GM21390 (cell line): ENCODE results near the gene SNED1.
A peak's percentile ranks its signal among the peaks of the same experiment; 100 is the strongest.

ENCODE experiments used
- ATAC-seq: cut with Tn5 transposase; IDR thresholded peaks from one replicate; pipeline ENCODE4 v1.9.1; 2021; ENCODE audit not compliant: unreplicated experiment

Gene SNED1

DNA sequence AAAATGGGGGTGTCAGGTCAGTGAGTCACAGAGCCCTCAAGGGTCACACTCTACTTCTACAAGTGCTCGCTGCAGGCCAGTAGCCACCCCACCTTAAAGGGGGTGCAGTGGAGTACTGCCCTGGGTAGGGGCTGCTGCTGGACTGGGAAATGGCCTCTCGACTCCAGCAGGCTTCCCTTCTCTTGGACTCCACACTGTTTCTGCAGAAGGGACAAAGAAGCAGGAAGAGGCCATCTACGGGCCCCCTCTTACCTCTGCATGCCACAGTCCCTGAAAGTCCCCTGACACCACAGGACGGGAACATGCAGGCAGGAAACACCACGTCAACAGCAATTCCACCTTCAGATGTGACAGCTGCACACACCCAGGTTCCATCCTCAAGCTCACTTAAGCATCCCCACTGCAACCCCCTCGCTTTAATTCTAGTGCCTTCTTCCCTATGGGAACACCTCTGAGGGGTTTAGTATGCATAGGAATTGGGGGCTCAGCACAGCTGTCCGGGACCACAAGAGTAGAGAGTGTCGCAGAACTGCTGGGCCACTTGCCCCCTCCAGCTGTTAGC is 22.3 kb downstream of the SNED1 start:
- ATAC-seq: no peak

DNA sequence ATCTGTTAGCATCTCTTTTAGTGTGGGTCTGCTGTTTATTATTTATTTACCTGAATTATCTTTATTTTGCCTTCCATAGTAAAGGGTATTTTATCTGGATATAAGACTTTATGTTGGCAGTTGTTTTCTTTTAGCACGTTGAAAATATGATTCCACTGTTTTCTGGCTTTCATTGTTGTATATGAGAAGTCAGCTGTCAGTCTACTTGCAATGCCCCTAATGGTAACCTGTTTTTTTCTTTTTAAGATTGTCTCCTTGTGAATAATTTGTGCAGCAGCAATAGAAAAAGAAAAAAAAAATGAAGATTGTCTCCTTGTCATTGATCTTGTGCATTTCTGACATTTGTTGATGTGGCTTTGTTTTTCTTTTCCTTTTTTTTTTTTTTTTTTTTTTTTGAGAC is 27.2 kb downstream of the SNED1 start:
- ATAC-seq: no peak

DNA sequence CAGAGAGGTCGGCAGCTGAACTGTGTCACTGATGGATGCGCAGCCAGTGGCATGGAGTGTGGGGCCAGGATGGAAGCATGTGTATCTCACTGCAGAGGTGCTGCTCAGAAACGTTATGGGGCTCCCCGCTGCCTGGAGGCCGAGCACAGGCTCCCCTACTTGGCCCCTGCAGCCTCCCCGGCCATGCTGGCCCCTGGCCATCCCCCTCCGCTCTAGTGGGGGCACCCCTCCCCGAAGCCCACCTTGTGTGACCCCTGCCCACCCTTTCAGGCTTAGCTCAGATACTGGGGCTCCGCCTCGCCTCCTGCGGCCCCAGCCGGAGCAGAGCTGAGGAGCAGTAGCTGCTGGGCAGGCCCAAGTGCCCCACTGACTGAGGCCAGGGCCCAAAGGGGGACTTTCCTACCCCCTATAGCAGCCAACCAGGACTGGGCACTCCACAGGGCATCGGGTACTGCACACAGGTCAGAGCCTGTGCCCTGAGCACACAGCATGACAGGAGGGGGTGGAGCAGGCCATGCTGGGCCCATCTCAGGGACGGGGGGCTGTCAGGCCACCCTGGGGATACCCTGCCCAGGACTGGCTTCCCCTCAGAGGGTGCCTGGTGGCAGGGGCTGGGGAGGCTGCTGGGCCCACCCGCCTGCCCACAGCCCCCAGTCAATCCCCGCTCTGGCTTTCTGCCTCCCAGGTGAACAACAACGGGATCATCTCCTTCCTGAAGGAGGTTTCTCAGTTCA is 31.3 kb downstream of the SNED1 start:
- ATAC-seq: no peak

DNA sequence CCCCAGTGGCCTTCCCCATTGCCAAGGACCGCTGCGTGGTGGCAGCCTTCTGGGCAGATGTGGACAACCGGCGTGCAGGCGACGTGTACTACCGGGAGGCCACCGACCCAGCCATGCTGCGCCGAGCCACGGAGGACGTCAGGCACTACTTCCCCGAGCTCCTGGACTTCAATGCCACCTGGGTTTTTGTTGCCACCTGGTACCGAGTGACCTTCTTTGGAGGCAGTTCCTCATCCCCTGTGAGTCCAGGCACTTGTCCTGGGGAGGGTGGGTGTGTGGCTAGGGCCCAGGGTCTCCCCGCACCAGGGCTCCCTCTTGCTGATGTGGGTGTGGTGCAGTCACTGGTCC is 31.9 kb downstream of the SNED1 start:
- no peak for ATAC-seq

DNA sequence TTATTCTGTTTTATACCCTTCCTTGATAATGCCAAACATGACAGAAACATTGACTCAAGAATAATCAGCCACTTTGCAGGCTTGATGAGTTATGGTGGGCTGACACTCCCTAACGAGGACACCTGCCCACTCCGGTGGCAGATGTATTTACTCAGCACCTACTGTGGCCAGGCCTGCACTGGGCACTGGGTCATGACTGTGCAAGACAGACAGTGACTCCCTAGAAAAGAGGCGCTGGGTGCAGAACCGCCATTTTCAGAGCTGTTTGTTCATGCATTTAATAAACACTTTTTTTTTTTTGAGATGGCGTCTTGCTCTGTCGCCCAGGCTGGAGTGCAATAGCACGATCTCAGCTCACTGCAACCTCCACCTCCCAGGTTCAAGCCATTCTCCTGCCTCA is 32.5 kb downstream of the SNED1 start:
- no peak for ATAC-seq

DNA sequence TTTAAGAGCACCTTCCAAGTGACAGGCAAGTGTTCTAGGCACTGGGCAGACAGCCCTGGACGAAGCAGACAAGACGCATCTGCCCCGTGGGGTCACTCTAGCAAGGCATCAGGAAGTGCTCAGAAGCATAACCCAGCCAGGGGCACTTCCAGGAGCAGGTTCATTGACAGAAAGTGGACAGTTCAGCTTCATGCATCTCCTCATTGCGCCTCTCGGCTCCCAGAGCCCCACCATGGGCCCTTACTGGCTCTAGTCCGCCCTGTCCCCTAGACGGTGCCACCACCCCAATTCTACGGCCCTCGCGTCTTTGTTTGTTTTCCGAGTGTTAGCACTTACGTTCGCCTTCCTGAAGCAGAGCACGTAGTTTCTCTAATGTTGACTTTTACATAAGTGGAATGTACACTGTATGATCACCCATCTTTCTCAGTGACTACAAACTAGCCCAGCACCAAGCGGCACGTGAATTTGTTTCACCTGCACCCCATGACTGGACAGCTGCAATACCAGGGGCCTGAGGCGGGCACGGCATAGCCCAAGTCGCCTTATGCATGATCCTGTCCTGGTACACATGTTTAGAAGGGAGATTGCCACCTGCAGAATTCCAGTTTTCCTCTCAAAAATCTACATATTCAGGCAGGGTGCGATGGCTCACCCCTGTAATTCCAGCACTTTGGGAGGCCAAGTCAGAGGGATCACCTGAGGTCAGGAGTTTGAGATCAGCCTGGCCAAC is 33.2 kb downstream of the SNED1 start:
- no peak for ATAC-seq

DNA sequence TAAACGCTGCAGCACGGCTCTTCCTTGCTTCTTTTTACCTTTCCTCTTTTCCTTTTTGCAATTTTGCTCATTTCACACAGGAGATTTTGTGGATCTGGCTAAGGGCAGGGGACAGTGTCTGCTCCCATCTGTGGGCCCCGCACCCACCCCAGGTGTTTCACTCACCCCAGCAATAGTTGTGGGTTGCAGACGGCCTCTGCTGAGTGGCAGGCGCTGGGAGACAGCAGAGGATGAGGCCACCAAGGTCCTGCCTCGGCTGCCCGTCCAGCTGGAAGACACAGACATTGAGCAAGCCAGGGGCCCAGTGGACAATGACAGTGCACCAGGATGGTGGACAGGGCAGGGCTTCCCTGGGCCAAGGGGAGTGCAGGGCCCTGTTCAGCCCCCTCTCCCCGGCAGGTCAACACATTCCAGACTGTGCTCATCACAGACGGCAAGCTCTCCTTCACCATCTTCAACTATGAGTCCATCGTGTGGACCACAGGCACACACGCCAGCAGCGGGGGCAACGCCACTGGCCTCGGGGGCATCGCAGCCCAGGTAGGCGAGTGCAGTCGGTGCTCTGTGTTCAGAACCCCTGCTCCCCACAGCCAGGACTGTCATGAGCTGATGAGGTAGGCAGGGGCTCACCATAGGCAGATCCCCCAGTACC is 35.0 kb downstream of the SNED1 start:
- no peak for ATAC-seq

DNA sequence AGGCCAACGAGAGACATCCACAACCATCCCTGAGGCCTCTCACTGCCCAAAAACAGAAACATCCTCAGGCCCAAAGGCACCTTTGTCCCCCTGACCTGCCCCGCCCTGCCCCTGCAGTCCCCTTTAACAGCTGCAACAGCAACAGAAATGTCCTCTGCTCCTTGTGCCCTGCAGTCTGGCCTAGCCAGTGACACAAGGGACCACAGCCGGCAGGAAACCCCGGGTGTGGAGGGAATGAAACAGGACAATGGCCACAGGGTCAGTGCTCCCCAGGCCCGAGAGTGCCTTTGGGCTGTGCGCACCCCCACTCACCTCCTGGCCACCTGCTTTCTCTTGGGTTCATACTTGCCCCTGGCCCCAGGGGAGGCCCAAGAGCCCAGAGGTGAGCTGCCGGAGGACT is 35.6 kb downstream of the SNED1 start:
- no peak for ATAC-seq

DNA sequence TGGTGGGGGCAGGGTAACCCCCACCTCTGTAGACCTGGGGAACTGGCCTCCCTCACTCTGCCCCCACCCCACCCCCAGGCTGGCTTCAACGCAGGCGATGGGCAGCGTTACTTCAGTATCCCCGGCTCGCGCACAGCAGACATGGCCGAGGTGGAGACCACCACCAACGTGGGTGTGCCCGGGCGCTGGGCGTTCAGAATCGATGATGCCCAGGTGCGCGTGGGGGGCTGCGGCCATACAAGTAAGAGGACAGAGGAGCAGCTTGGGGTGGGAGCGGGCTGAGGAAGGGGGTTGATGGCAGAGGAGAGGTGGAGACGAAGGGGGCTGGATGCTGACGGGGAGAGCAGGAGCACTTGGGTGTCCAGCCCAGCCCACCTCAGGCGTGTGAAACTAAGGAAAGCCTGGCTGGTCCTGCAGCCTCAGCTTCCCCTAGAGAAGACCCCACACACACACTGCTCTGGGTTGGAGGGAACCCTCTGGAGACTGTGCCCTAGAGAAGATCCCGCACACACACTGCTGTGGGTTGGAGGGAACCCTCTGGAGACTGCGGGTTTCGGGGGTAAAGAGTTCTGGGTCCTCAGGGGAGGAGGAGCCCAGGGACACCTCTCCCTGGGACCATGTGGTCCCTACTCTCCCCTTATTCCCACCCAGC is 36.2 kb downstream of the SNED1 start:
- no peak for ATAC-seq

DNA sequence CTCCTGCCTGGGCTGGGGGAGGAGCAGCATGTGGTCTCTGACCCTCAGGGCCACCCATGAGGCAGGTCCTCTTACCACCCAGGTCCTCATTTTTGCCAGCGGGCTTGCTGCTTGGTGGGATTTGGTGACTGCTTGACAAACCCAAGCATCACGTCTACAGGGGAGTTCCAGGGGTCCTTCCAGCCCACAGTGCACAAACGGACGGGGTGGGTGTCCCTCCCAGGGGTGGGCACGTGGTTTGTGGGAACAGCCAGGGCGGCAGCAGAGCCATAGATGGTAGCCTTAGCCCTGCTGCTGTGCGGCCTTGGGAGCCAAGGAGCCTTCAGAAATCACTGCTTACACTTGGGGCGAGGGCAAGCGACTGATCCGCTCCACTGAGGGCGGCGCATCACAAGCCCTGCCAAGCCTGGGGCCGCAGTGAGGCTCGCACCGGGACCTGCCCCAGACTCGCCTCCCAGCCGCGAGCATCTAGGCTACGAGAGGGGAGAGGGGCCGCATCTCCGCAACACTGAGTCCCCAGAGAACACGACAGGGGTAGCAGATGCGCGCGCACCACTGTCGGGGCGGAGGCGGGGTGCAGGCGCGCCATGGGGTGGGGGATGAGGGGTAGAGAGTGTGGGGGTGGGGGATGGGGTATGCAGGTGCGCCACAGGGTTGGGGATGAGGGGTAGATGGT is 36.9 kb downstream of the SNED1 start:
- no peak for ATAC-seq

DNA sequence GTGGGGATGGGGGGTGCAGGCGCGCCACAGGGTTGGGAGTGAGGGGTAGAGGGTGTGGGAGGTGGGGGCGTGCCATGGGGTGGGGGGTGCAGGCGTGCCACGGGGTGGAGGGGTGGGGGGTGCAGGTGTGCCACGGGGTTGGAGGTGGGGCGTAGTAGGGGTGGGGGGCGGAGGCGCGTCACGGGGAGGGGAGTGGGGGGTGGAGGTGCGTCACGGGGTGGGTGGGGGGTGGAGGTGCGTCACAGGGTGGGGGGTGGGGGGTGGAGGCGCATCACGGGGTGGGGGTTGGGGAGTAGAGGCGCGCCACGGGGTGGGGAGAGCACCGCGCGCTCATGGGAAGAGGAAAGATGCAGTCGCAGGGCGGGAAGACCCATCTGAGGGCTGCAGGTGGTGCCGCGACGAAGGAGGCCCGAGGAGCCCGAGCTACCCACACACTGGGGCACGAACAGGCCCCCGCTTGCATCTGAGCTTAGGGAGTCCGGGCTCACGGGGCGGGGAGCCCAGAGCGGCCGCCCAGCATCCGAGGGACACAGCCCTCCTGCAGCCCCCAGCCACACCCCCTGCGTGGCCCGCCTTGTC is 37.5 kb downstream of the SNED1 start:
- ATAC-seq: peak; percentile 10

DNA sequence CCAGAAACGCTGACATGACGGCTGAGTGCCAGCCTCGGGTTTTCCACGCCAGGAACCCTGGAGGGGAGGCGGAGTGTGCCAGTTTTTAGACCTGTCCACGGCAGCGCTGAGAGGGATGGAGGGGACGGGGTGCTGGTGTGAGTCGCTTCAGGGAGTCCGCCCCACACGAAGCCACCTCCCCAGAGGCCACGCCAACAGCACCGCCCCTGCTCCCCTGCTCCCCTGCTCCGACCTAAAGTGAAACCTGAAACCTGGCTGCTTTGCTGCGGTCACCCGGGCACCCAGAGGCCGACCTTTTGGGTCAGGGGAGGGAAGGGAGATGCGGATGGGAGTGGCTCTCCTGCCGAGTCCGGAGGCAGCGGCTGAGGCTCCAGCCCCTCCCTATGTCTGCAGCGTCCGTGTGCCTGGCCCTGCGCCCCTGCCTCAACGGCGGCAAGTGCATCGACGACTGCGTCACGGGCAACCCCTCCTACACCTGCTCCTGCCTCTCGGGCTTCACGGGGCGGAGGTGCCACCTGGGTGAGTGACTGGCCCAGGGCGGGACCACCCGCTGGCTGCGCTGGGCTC is 38.1 kb downstream of the SNED1 start:
- ATAC-seq: peak; percentile 82

DNA sequence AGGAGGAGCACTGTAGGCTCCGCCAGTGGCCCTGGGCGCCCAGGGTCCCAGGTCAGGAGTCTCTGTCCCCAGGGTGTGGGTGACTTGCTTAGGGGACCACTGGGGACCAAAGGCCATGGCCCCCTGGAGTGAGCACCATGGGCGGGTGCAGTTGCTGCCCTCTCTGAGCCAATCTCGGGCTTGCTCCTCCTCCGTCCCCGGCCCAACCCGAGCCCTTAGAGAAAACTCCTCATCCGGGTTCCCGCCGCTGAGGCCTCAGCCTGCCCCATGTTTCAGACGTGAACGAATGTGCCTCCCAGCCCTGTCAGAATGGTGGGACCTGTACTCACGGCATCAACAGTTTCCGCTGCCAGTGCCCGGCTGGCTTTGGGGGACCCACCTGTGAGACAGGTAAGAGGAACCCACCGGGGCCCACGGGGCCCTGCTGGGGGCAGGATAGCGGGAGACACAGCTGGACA is 38.6 kb downstream of the SNED1 start:
- peak; percentile 5 for ATAC-seq

DNA sequence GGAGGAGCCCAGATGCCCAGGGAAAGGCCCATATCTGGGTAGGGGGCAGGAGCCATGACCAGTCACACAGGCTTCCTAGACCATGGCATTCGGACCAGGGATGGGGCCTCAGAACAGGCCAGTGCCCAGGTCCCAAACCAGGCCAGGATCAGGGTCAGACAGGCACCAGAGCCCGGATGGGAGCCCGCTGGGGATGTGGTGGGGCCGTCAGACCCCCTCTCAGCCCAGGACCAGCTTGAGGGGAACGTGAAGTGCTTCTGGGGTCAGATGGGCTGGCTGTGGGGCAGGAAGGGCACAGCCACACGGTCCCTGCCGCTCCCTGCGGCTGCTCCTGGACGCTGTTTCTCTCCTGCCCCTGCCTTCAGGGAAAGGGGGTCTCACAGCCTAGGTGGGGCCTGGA is 39.1 kb downstream of the SNED1 start:
- ATAC-seq: no peak

DNA sequence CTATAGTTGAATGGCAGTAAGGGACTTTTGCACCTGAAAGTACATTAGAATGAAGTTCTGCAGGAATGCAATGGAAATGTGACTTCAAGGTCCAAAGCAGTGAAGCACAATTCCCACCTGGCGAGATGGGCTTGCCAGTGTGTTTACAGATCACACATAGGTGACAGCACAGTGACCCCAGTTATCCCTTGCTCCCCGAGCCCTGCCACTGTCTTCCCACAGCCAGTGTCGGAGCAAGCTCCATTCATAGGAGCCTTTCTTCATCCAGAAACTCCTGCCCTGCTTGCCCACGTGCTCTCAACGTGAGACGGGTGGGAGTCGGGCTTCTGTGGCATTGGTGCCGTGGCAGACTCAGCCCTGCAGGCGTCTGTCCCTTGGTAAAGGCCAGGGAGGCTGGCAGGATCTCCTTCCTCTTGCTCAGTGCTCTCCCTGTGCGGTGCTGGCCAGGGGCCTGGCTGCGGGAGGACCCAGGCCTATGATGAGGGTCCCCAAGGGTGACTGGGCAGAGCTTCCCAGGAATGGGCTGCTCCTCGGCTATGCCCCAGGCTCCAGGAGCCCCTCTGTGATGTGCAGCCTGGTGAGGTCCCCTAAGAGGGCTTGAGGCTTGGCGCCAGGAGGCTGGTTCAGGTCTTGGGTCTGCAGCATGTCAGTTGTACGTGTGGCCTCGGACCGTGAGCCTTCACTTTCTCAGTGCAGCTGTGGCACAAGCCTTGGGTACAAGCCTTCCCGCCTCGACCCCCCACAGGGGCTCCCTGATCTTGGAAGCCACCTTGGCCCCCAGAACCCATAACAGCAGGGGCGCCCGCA is 40.2 kb downstream of the SNED1 start:
- no peak for ATAC-seq

DNA sequence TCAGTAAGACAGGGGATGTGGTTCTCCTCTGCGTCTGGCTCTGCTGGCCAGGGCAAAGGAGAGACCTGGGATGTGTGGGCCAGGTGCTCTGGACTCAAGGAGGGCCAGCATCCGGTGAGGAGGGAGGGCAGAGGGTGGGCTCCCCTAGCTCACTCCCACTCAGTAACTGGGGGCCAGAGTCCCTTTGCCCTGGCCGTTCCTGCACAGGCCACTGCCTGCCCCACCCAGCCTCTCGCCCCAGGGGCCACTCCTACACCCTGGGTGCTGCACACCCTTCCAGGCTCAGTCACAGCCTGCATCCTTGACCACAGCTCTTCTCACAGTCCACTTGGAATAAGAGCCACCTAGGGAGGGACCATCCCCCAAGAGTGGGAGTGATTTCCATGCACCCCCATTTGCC is 41.0 kb downstream of the SNED1 start:
- no peak for ATAC-seq

DNA sequence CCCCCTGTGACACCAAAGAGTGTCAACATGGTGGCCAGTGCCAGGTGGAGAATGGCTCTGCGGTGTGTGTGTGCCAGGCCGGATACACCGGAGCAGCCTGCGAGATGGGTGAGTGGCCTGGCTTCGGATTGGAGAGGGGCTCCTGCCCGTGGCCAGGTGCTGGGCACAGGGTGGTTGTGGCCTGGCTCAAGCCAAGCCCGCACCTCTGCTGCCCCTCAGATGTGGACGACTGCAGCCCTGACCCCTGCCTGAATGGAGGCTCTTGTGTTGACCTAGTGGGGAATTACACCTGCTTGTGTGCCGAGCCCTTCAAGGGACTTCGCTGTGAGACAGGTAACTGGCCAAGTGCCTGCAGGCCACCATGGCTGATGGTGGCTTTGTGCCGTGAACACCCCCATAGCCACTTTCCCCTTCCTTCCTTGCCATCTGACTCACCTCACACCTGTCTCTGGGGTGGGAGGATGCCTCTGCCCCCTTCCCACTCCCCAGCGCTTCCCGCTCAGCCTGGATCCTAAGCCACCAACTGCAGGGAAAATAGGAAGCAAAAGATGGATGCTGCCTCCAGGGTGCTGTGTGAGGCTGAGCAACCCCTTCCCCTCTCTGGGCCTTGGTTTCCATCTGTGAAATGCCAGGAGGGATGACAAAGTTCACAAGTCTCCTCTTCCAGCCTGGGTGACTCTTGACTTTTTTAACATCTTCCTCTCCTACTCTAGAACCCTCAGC is 41.8 kb downstream of the SNED1 start:
- ATAC-seq: no peak

DNA sequence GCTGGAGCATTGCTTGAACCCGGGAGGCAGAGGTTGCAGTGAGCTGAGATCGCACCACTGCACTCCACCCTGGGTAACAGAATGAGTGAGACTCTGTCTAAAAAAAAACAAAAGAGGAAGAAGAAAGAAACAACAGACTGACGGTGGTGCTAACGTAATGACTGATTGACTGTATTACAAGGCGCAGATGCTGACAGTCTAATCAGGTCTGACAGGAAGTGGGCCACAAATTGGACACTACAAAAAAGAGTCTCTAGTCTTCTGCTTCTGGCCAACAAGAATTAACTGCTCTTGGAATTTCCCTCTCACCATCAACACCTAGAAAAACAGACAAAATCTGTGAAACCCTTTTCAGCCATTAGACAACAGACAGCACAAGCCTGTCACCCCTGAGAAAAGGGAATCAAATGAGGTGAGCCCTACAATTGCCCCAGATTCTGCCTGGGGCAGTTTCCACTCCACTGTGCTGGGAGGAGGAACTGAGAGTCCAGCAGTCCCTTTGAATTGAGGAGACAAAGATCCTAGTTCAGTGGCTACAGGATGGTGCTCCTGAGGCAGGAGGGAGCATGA is 43.3 kb downstream of the SNED1 start:
- peak; percentile 68 for ATAC-seq
